IPS-18a (cell line): ENCODE data around the gene GSTM2.
"Not testable (repeated sequence)": the region's sequence is repeated elsewhere in the genome, so short reads cannot be mapped to it uniquely, and the experiment has no call there.

Experiments
- H3K27ac ChIP-seq: one replicate; pipeline ENCODE4 v1.5.1; 2013; ENCODE audit warnings: low read length
- H3K27me3 ChIP-seq: one replicate; pipeline ENCODE4 v1.6.1; 2013; ENCODE audit warnings: mild to moderate bottlenecking, low read length; ENCODE audit not compliant: control insufficient read depth, insufficient read depth
- H3K36me3 ChIP-seq: one replicate; pipeline ENCODE4 v1.6.1; 2013; ENCODE audit warnings: low read depth, low read length; ENCODE audit not compliant: control insufficient read depth
- H3K4me1 ChIP-seq: one replicate; pipeline ENCODE4 v1.6.1; 2013; ENCODE audit warnings: low read depth, low read length; ENCODE audit not compliant: control insufficient read depth
- H3K4me3 ChIP-seq: one replicate; pipeline ENCODE4 v1.5.1; 2013; ENCODE audit warnings: low read length
- H3K9ac ChIP-seq: one replicate; pipeline ENCODE4 v1.6.1; 2013; ENCODE audit warnings: mild to moderate bottlenecking, low read length, moderate library complexity
- H3K9me3 ChIP-seq: one replicate; pipeline ENCODE4 v1.6.1; 2013; ENCODE audit warnings: low read depth, low read length; ENCODE audit not compliant: control insufficient read depth

The GSTM2 gene

GRCh38 chr1:109694400-109694799 lies 26.5 kb downstream of the GSTM2 start:
- H3K4me1 ChIP-seq, H3K9ac ChIP-seq, H3K4me3 ChIP-seq, H3K36me3 ChIP-seq, H3K27me3 ChIP-seq, H3K27ac ChIP-seq, H3K9me3 ChIP-seq: not testable (repeated sequence)

- H3K36me3 ChIP-seq, H3K27ac ChIP-seq, H3K9ac ChIP-seq, H3K9me3 ChIP-seq, H3K4me1 ChIP-seq, H3K27me3 ChIP-seq, H3K4me3 ChIP-seq: not testable (repeated sequence)
These were observed 27.3 kb downstream of the GSTM2 start for GRCh38 chr1:109695138-109695537.

GRCh38 chr1:109697066-109697465 lies 29.2 kb downstream of the GSTM2 start:
- no peak overlapping the region for H3K9ac ChIP-seq
- no peaks in the 10 kb centered on the region for H3K4me1 ChIP-seq
- H3K4me3 ChIP-seq: no peak overlapping the region

GRCh38 chr1:109697861-109698260 lies 30.0 kb downstream of the GSTM2 start:
- H3K4me1 ChIP-seq: not testable (repeated sequence)

More at GRCh38 chr1:109697066-109697465, 29.2 kb downstream of the GSTM2 start:
- no peaks in the 10 kb centered on the region for H3K27me3 ChIP-seq
- H3K36me3 ChIP-seq: no peaks in the 10 kb centered on the region
- no peak overlapping the region for H3K27ac ChIP-seq
- no peaks in the 10 kb centered on the region for H3K9me3 ChIP-seq

GRCh38 chr1:109702940-109703339 lies 35.1 kb downstream of the GSTM2 start:
- not testable (repeated sequence) for H3K9ac ChIP-seq, H3K36me3 ChIP-seq, H3K9me3 ChIP-seq, H3K27ac ChIP-seq, H3K27me3 ChIP-seq, H3K4me1 ChIP-seq, H3K4me3 ChIP-seq

More at GRCh38 chr1:109697861-109698260, 30.0 kb downstream of the GSTM2 start:
- not testable (repeated sequence) for H3K4me3 ChIP-seq, H3K9me3 ChIP-seq, H3K9ac ChIP-seq, H3K36me3 ChIP-seq, H3K27ac ChIP-seq, H3K27me3 ChIP-seq

- no peak overlapping the region for H3K9ac ChIP-seq
- H3K4me1 ChIP-seq: no peaks in the 10 kb centered on the region
- no peaks in the 10 kb centered on the region for H3K9me3 ChIP-seq
- H3K4me3 ChIP-seq: no peak overlapping the region
- no peaks in the 10 kb centered on the region for H3K27me3 ChIP-seq
- no peak overlapping the region for H3K27ac ChIP-seq
- H3K36me3 ChIP-seq: no peaks in the 10 kb centered on the region
These were observed 36.3 kb downstream of the GSTM2 start for GRCh38 chr1:109704173-109704572.

- no peaks in the 10 kb centered on the region for H3K9me3 ChIP-seq
- no peaks in the 10 kb centered on the region for H3K4me1 ChIP-seq
- H3K4me3 ChIP-seq: no peak overlapping the region
- no peak overlapping the region for H3K9ac ChIP-seq
- no peaks in the 10 kb centered on the region for H3K27me3 ChIP-seq
- no peaks in the 10 kb centered on the region for H3K36me3 ChIP-seq
- no peak overlapping the region for H3K27ac ChIP-seq
These were observed 37.6 kb downstream of the GSTM2 start for GRCh38 chr1:109705411-109705810.

- H3K9me3 ChIP-seq, H3K36me3 ChIP-seq: not testable (repeated sequence)
These were observed 41.1 kb downstream of the GSTM2 start for GRCh38 chr1:109708949-109709348.

GRCh38 chr1:109709822-109710221 lies 42.0 kb downstream of the GSTM2 start:
- not testable (repeated sequence) for H3K27me3 ChIP-seq, H3K27ac ChIP-seq, H3K9me3 ChIP-seq, H3K36me3 ChIP-seq, H3K4me1 ChIP-seq, H3K9ac ChIP-seq, H3K4me3 ChIP-seq

More at GRCh38 chr1:109708949-109709348, 41.1 kb downstream of the GSTM2 start:
- not testable (repeated sequence) for H3K27me3 ChIP-seq, H3K4me1 ChIP-seq, H3K27ac ChIP-seq, H3K9ac ChIP-seq, H3K4me3 ChIP-seq

GRCh38 chr1:109711593-109712320 lies 43.9 kb downstream of the GSTM2 start, which contains the start of gene GSTM5:
TSS of gene GSTM5 (plus strand) at chr1:109712251. CDS start at chr1:109712313, 62 bp downstream.
- not testable (repeated sequence) for H3K36me3 ChIP-seq, H3K9ac ChIP-seq, H3K4me1 ChIP-seq, H3K27ac ChIP-seq, H3K9me3 ChIP-seq, H3K27me3 ChIP-seq
- H3K4me3 ChIP-seq: peak within 1 kb of the TSS; percentile 40

GRCh38 chr1:109712321-109712864 lies 44.5 kb downstream of the GSTM2 start:
- Histone ChIP-seq H3K4me3 (no peak overlapping the region), H3K4me1 (no peaks in the 10 kb centered on the region), H3K9ac (no peak overlapping the region), H3K9me3 (no peaks in the 10 kb centered on the region), H3K36me3 (no peaks in the 10 kb centered on the region), H3K27ac (no peak overlapping the region), H3K27me3 (no peaks in the 10 kb centered on the region)

- H3K4me1 ChIP-seq: no peaks in the 10 kb centered on the region
- no peak overlapping the region for H3K9ac ChIP-seq
- no peaks in the 10 kb centered on the region for H3K9me3 ChIP-seq
- H3K27ac ChIP-seq: no peak overlapping the region
- no peaks in the 10 kb centered on the region for H3K27me3 ChIP-seq
- no peaks in the 10 kb centered on the region for H3K36me3 ChIP-seq
- H3K4me3 ChIP-seq: no peak overlapping the region
These were observed 45.8 kb downstream of the GSTM2 start for GRCh38 chr1:109713636-109714035.
